Urothelium cell line (cell line): ENCODE results near the gene WDFY4.

Experiments
- DNase-seq: peaks from one replicate; pipeline ENCODE4 v3.0.0; 2011; ENCODE audit warnings: low spot score, mixed read lengths
- FAIRE-seq: peaks from 2 replicates; lab custom pipeline; 2011; peaks lifted over from hg19 to GRCh38; lab: Jason Lieb, UNC

Gene WDFY4

GRCh38 chr10:48839809-48840679, 155.4 kb downstream of the WDFY4 start:
- no peak for FAIRE-seq
- DNase-seq: no peak

DNA sequence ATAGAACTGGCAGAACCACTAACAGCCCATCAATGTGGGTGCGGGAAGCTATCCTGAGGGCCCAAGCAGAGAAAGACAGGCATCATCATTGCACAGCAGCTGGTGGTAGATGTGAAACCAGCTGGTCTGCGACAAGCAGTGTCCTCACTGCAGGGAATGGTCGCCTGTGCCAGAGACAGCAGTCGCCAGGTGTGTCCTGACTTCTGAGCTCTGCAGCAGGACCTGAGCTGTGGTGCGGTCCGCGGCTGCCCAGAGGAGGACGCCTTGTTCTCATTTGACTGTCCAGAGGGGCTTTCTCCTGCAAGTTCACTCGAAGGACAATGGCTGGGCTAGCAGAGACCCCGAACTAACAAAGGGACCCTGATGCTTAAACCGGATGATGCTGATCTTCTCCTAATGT, 157.6 kb downstream of the WDFY4 start:
- DNase-seq (no peak), FAIRE-seq (no peak)

- no peak for FAIRE-seq
Measured at GRCh38 chr10:48843198-48843597, 158.5 kb downstream of the WDFY4 start.

DNA sequence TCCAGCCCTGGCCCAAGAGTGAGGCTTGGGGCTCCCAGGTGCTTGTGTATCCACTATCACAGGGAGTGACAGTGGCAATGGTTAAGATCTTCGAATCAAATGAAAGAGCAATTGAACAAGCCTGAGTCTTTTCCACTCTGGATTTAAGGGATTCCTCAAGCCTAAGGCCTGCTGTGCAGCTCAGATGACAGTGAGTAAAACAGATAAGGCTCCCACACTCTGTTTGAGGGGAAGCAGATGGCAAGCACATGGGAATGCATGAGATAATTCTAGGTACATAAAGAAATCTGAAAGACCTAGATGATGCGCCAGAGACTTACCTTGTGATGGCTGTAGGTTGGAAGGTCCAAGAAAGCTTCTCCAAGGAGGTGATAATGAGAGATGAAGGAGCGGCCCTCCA, 159.9 kb downstream of the WDFY4 start:
- no peak for FAIRE-seq
- no peak for DNase-seq

More at GRCh38 chr10:48843198-48843597, 158.5 kb downstream of the WDFY4 start:
- no peak for DNase-seq

DNA sequence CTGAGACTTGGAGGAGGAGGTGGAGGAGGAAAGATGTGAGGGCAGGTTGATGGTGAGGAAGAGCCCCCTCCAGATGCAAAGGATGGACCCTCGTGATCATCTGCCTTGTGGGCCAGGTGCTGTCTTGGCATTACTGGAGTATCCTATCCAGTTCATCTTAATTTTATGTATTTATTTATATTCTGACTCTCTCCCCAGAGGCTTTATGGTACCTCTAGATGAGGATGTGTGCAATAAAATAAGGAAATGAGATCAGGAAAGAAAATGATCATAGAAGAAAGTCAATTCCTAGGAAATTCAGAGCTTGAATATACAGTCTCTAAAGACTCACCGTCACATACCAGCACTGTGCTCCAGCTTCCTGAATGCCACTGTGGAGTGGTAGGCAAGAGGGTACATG, 160.8 kb downstream of the WDFY4 start:
- no peak for DNase-seq
- FAIRE-seq: no peak

GRCh38 chr10:48847691-48848090, 163.0 kb downstream of the WDFY4 start:
- FAIRE-seq: no peak
- DNase-seq: no peak

GRCh38 chr10:48856855-48857254, 172.2 kb downstream of the WDFY4 start:
- FAIRE-seq (no peak), DNase-seq (no peak)

DNA sequence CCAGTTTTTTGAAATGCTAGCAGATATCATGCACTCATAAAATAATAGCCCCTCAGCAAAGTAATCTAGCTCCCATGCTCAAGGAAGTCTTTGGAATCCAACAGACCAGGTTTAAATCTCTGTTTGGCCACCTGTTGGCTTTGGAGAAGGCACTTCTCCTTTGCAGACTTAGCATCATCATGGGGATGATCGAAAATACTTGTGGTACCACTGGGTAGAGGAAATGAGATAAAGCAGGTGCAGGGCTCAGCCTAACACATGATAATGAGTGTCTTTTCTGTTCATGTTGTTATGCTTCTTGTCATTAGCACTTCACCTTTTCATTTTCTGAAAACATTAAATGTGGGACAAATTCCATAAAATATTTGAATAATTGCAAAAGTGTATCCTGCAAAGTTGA, 187.6 kb downstream of the WDFY4 start:
- no peak for FAIRE-seq

GRCh38 chr10:48878091-48878490, 193.4 kb downstream of the WDFY4 start:
- FAIRE-seq: no peak
- DNase-seq: no peak

More for the DNA sequence above, 187.6 kb downstream of the WDFY4 start:
- DNase-seq: no peak

- no peak for FAIRE-seq
- no peak for DNase-seq
Measured at GRCh38 chr10:48879451-48879850, 194.8 kb downstream of the WDFY4 start.

GRCh38 chr10:48880016-48880705, 195.5 kb downstream of the WDFY4 start:
- FAIRE-seq (no peak), DNase-seq (no peak)

DNA sequence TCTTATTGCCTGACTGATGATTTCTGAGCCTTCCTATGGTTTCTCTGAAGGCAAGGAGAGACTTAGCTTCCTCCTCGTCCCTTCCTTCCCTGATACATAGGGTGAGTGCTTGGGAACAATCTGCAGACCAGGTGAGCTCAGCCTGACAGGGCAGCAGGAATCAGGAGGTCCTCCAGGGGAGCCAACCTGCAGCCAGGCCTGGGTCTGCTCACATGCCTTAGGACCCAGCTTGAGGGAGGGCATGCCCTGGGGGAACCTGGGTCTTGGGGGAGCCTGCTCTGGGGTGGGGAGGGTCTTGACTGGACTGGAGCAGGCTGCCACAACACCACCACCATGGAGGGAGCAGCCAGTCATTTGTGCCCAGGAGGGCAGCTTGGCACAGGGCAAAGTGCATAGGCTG, 197.3 kb downstream of the WDFY4 start:
- no peak for DNase-seq
- FAIRE-seq: no peak

DNA sequence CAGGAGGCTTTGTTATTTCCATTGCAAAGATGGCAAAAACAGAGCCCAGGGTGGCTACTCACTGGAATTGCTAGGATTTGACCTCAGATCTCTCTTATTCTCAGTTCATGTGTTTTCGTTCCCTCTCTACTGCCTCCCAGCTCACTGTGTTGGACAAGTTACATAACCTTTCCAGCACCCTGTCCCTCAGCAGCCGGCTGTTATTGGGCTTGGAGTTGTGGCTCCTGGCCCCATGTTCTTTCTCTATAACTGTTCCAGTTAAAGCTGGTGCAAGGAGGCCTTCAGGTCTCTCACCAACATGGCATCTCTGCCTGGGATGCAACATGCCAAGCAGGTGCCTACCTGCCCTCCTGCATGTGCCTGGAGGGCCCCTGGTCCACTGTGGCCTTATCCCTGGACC, 198.2 kb downstream of the WDFY4 start:
- FAIRE-seq (no peak), DNase-seq (no peak)

DNA sequence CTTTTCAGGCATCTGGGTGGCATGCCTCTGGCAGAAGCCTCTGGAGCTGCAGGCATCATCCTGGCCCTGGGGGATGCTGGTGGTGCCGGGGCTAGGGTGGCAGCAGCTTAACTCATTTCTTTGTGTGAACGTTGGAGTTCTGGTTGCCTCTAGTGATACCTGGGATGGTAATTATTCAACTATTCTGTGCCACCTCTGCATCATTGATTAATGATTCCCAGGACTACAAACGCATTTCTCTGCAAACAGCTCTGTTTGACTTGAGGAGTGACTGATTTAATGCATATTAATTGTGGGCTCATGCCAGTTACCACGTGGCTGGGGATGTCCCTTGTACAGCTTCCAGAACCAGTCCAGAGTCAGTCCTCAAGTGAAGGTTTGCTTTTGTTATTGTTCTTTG, 199.0 kb downstream of the WDFY4 start:
- FAIRE-seq: no peak

GRCh38 chr10:48884179-48885045, 199.7 kb downstream of the WDFY4 start:
- FAIRE-seq (peak; percentile 90), DNase-seq (no peak)

More for the DNA sequence above, 199.0 kb downstream of the WDFY4 start:
- no peak for DNase-seq

- no peak for FAIRE-seq
Measured at GRCh38 chr10:48885376-48885775, 200.7 kb downstream of the WDFY4 start.

DNA sequence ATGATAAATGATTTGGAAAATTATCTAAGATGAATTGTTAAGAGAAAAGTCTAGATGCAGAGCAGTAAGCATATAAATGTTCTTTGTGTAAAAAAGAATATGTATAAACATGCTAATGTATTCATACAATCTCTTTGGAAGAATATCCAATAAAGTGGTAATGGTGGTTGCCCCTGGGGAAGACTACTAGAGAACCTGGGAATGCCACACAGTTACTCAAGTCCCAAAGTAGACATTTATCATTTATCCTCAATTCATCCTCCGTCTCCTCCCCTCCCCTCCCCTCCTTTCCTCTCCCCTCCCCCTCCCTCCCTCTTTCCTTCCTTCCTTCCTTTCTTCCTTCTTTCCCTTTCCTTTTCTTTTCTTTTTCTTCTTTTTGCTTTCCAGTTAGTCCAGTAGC, 203.3 kb downstream of the WDFY4 start:
- DNase-seq (no peak), FAIRE-seq (no peak)

More at GRCh38 chr10:48885376-48885775, 200.7 kb downstream of the WDFY4 start:
- DNase-seq: peak; percentile 37

- no peak for FAIRE-seq
- no peak for DNase-seq
Measured at GRCh38 chr10:48890888-48891850, 206.5 kb downstream of the WDFY4 start.

GRCh38 chr10:48894911-48895802, 210.5 kb downstream of the WDFY4 start:
- DNase-seq: no peak
- no peak for FAIRE-seq
